MV-4-11 (cell line): ENCODE measurements around the gene HNRNPCL1.
"Not testable (repeated sequence)": the region's sequence is repeated elsewhere in the genome, so short reads cannot be mapped to it uniquely, and the experiment has no call there.

Experiments used
- DNase-seq: peaks from one replicate; lab custom pipeline; 2025; lab: John Stamatoyannopoulos, UW

The HNRNPCL1 gene

DNA sequence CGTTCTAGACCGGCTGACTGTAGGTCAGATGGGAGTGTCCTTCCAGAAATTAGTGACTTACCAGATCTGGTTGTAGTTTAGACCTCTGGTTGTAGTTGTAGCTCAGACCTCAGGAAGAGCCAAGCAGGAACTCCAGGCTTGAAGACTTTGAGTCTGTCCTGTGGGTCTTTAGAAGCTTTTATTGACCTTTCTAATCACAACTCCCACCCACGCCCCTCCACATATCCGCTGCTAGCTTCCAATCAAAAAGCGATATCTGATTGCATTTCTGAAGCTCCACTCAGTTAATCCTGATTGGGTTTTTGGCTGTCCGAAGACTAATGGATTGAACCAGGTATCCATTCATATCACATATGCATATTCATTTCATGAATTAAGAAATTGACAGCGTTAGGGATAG is at the start of gene HNRNPCL1:
Gene HNRNPCL1, minus strand, starts transcription at position 101 of the 400 bp plus-strand sequence. CDS start 431 bp downstream, outside the sequence.
- DNase-seq = not testable (repeated sequence)

DNA sequence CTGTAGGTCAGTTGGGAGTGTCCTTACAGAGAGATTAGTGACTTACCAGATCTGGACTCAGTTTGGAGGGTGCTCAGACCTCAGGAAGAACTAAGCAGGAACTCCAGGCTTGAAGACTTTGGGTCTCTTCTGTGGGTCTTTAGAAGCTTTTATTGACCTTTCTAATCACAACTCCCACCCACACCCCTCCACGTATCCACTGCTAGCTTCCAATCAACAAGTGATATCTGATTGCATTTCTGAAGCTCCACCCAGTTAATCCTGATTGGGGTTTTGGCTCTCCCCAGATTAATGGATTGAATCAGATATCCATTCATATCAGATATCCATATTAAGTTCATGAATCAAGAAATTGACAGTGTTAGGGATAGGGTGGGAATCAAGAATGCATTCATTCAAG is 49.6 kb upstream of the HNRNPCL1 start, which contains the start of gene PRAMEF10:
Gene PRAMEF10, minus strand, starts transcription at position 101 of the 400 bp plus-strand sequence. CDS start 2,423 bp downstream, outside the sequence.
- DNase-seq = not testable (repeated sequence)

DNA sequence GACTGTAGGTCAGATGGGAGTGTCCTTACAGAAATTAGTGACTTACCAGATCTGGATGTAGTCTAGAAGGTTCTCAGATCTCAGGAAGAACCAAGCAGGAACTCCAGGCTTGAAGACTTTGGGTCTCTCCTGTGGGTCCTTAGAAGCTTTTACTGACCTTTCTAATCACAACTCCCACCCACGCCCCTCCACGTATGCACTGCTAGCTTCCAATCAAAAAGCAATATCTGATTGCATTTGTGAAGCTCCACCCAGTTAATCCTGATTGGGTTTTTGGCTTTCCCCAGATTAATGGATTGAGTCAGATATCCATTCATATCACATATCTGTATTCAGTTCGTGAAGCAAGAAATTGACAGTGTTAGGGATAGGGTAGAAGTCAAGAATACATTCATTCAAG is 37.6 kb upstream of the HNRNPCL1 start, which contains the start of gene PRAMEF4:
Gene PRAMEF4, minus strand, starts transcription at position 101 of the 400 bp plus-strand sequence. CDS start 2,807 bp downstream, outside the sequence.
- DNase-seq = not testable (repeated sequence)

DNA sequence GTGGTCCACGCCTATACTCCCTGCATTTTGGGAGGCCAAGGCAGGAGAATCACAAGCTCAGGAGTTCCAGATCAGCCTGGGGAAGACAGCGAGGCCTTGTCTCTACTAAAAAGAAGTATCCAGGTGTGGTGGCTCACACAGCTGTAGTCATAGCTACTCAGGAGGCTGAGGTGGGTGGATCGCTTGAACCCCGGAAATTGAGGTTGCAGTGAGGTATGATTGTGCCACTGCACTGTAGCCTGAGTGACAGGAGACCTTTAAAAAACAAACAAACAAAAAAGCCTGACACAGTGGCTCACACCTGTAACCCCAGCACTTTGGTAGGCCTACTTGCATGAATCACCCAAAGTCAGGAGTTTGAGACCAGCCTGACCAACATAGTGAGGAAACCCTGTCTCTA is 29.9 kb upstream of the HNRNPCL1 start:
- DNase-seq = not testable (repeated sequence)

DNA sequence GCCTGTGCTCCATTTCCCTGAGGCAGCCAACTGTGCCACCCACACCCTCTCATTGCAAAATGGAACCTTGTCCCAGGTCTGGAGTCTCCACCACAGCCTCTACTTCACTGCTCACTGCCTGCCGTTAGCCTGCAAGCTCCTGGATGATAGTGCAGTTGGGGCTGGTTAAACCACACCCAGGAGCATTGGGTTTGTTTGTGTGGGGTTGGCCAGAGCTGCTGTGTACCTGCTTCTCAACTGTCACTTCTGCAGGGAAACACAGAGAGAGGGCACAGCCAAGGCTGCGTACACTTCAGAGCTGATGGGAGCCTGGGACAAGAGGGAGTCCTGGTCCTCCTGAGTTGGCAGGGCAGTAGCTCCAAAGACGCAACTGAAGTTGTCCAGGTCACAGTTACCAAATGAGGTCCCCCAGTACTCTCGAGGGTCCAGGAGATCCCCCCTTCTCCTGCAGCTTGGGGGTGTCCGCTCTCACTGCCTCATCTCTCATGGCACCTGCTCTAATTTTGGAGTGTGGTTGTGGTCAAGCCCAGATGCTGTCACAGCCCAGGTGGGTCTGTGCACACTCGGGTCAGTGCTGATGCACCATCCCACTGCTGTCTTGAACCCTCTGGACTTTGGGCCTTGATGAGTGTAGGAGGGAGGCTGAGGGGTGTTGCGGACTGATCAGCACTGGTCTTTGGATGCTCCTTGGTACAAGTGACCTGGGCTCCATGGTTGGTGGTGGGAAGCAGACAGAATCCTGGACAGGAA is 14.8 kb upstream of the HNRNPCL1 start:
- not testable (repeated sequence) for DNase-seq

DNA sequence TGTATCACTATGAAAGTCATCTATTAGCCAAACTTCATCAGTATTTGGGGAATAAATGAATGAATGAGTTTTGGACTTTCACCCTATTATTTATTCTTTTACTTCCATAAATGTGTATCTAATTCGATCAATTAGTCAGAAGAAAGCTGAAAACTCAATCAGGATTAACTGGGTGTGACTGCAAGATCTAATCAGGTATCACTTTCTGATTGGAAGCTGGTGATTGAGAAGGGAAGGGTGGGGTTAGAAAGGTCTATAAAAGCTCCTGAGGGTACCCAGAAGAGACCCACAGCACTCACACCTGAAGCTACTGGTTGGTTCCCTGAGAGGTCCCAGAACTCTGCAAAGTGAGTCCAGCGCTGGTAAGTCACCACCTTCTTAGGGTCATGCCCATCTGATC is 8.3 kb upstream of the HNRNPCL1 start, which contains the start of gene PRAMEF2:
Gene PRAMEF2, plus strand, starts transcription at position 301 of the 400 bp plus-strand sequence. CDS start 1,924 bp downstream, outside the sequence.
- DNase-seq = not testable (repeated sequence)

DNA sequence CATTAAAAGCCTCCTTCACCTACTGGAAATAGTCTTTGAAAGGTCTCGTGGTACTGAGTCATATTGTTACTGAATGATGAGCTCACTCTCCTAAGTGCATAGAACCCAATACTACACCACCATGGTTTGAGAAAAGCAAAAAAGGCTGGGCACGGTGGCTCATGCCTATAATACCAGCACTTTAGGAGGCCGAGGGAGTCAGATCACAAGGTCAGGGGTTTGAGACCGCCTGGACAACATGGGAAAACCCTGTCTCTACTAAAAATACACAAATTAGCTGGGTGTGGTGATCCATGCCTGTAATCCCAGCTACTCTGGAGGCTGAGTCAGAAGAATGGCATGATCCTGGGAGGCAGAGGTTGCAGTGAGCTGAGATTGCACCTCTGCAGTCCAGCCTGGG is 3.3 kb upstream of the HNRNPCL1 start:
- DNase-seq = no peak

DNA sequence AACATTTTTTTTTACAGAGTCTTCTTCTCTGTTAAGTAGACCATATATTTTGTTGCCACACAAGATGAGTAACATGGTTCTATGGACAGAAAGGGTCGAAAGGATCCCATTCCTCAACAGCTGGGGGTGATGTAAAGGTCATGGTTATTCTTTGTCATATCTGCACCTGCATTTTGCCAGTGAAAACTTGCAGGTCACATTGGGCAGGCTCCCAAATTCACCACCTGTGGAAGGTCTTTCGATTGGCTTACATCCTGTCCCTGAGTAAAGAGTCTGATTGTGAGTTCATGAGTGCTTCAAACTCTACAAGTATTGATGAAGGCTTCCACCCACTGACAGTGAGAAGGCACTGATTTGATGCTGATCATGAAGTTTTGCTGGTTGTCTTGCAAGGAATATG is 15.3 kb downstream of the HNRNPCL1 start:
- DNase-seq = not testable (repeated sequence)

DNA sequence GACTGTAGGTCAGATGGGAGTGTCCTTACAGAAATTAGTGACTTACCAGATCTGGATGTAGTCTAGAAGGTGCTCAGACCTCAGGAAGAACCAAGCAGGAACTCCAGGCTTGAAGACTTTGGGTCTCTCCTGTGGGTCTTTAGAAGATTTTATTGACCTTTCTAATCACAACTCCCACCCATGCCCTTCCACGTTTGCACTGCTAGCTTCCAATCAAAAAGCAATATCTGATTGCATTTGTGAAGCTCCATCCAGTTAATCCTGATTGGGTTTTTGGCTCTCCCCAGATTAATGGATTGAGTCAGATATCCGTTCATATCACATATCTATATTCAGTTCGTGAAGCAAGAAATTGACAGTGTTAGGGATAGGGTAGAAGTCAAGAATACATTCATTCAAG is 17.2 kb downstream of the HNRNPCL1 start, which contains the start of gene PRAMEF11:
Gene PRAMEF11, minus strand, starts transcription at position 101 of the 400 bp plus-strand sequence. CDS start 2,621 bp downstream, outside the sequence.
- not testable (repeated sequence) for DNase-seq

DNA sequence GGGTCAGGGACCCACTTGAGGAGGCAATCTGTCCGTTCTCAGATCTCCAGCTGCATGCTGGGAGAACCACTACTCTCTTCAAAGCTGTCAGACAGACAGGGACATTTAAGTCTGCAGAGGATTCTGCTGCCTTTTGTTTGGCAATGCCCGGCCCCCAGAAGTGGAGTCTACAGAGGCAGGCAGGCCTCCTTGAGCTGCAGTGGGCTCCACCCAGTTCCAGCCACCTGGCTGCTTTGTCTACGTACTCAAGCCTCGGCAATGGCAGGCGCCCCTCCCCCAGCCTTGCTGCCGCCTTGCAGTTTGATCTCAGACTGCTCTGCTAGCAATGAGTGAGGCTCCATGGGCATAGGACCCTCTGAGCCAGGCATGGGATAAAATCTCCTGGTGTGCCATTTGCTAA is 29.5 kb downstream of the HNRNPCL1 start:
- not testable (repeated sequence) for DNase-seq

DNA sequence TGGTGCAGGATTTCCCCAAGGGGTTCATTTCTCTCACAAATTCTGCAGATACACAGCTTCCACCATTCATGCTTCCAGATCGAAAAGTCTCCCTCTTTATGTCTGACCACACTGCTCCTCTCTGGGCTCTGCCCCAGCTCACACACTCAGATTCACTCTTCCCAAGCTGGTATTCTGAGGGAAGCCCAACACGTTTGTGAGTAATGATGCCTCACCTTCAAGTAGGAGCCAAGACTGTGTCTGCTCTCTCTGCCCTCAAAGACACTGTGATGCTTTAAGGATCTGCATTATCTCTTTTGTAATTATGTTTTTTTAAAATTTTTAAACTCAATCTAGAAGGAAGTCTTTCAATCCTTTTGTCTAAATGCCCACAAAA is 37.1 kb downstream of the HNRNPCL1 start:
- no peak for DNase-seq

DNA sequence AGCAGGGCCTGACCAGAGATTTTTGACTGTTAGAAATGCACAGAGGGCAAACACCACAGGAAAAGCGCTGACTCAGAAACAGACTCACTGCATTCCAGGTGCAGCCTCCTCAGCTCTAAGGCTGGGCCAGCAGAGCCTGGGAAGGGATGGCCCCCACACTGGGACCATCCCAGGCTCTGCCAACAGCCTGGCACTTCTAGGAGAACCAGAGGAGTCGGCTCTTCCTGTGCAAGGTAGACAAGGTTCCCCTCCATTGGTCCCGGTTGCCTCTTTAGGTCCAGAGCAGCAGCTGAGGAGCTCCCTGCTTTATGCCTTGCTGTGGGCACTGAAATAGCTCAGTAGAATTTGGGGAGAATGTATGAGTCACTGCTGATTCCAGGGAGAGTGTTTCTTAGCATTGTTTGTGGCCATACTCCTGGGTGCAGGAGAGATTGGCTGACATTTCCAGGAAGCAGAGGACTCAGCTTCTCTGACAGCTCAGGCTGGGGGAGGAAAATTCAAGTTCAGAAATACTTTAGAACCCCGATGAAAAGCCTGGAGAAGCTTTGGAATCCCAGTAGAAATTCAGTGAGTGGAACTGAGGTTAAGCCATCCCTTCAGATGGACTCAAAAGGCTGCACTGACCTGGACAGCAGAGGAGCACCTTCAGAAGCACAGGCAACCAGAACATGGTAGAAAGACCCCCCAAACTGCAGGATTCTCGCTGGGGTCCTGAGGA is 37.7 kb downstream of the HNRNPCL1 start:
- no peak for DNase-seq

DNA sequence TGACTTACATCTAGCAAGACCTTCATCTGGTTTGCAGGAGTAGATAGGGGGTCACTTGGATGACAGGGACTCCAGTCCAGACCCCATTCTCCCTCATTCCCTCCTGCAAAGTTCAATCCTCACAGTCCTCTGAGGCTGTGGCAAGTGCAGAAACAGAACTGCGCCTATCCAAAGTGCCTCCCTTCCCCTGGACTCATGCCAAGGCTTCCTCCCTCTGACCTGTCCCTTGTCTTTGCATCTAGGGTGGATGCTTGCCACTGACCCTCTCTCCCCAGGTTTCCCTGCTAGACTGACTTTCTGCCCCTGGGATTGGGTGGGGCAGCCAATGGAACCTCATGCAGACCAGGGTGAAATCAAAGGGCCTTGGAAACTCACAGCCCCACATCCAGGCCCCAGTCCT is 38.6 kb downstream of the HNRNPCL1 start:
- no peak for DNase-seq

DNA sequence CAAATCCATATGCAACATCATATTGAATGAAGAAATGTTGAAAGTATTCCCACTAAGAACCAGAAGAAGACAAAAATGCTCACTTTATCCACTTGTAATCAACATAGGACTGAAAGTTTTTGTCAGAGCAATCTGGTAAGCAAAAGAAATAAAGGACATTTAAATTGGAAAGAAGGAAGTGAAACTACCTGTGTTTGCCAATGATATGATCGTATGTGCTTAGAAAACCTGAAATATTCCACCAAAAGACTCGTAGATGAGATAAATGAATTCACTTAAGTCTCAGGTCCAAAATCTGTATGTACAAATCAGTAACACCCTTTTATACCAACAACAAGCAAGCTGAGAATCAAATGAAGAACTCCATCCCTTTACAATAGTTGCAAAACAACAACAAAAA is 48.8 kb downstream of the HNRNPCL1 start:
- no peak for DNase-seq

DNA sequence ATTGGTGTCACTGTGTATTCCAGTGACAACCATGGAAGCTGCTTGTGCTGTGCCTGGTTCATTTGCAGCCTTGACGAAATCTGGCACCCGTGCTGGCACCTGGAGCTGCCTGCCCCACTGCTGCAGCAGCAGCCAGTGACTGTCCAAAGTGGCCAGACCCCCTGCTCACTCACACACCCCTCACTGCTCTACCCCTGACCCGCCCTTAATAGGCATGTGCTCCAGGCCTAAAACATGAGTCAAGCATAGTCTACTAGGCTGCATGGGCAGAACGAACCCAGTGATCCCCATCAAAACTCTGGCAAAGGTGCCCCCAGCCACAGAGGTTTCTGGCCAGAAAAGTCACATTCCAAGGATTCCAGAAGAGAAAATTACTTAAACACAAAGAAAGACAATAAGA is 49.6 kb downstream of the HNRNPCL1 start:
- no peak for DNase-seq
